GM23338 (cell line): ENCODE results near the gene RASAL3. TPM values are rescaled to one million over a fixed set of nuclear protein-coding genes. Genes with fewer than 3 reads are reported as not detected.

Experiments
- ATAC-seq: fragments of 200-7000 bp; cut with Tn5 transposase; 3 replicates; pipeline ENCODE4 v1.9.1; 2020
- DNase-seq: peaks from one replicate; pipeline ENCODE4 v3.0.0-alpha.2; 2015; ENCODE audit warnings: low spot score
- H2AFZ ChIP-seq: fragments of 200-600 bp; sonication (generic); 2 replicates; pipeline ENCODE4 v1.8.0; 2016; ENCODE audit warnings: antibody characterized with exemption, mild to moderate bottlenecking, moderate library complexity
- H3F3A ChIP-seq: fragments of 200-600 bp; sonication (generic); replicated peaks from 2 replicates; pipeline ENCODE4 v1.8.0; 2017; ENCODE audit warnings: antibody characterized with exemption, mixed run types, low read depth
- H3K27ac ChIP-seq: fragments of 200-600 bp; sonication (generic); 2 replicates; pipeline ENCODE4 v1.6.1; 2016; ENCODE audit warnings: low read depth
- H3K27me3 ChIP-seq: fragments of 200-600 bp; sonication (generic); 2 replicates; pipeline ENCODE4 v1.8.0; 2016; ENCODE audit warnings: mild to moderate bottlenecking, mixed run types, moderate library complexity; ENCODE audit not compliant: insufficient read depth
- H3K36me3 ChIP-seq: fragments of 200-600 bp; sonication (generic); 2 replicates; pipeline ENCODE4 v1.8.0; 2016; ENCODE audit warnings: mild to moderate bottlenecking; ENCODE audit not compliant: insufficient read depth
- H3K4me1 ChIP-seq: fragments of 200-600 bp; sonication (generic); 2 replicates; pipeline ENCODE4 v1.8.0; 2016; ENCODE audit warnings: mild to moderate bottlenecking, moderate library complexity; ENCODE audit not compliant: insufficient read depth
- H3K4me2 ChIP-seq: fragments of 200-600 bp; sonication (generic); 2 replicates; pipeline ENCODE4 v1.7.1; 2017; ENCODE audit warnings: mixed run types
- H3K4me3 ChIP-seq: fragments of 200-600 bp; sonication (generic); 2 replicates; pipeline ENCODE4 v1.6.1; 2016; ENCODE audit warnings: mixed run types
- H3K79me2 ChIP-seq: fragments of 200-600 bp; sonication (generic); replicated peaks from 2 replicates; pipeline ENCODE4 v1.8.0; 2017; ENCODE audit warnings: mild to moderate bottlenecking; ENCODE audit not compliant: insufficient read depth
- H3K9me2 ChIP-seq: fragments of 200-600 bp; sonication (generic); 2 replicates; pipeline ENCODE4 v1.8.0; 2017; ENCODE audit not compliant: insufficient read depth
- H4K20me1 ChIP-seq: fragments of 200-600 bp; sonication (generic); replicated peaks from 2 replicates; pipeline ENCODE4 v1.8.0; 2017; ENCODE audit warnings: mild to moderate bottlenecking; ENCODE audit not compliant: insufficient read depth
- H3K27ac Mint-ChIP-seq: 2 replicates; pipeline ENCODE4 v1.8.0; 2020; ENCODE audit warnings: inconsistent platforms, mild to moderate bottlenecking, moderate library complexity, mixed read lengths
- H3K27me3 Mint-ChIP-seq: 3 replicates; pipeline ENCODE4 v1.8.0; 2022; ENCODE audit warnings: low read depth, mild to moderate bottlenecking, moderate library complexity, mixed read lengths, inconsistent platforms; ENCODE audit not compliant: insufficient read depth, poor library complexity
- H3K36me3 Mint-ChIP-seq: 3 replicates; pipeline ENCODE4 v1.8.0; 2021; ENCODE audit warnings: low read depth, mild to moderate bottlenecking, inconsistent platforms, moderate library complexity, mixed read lengths
- H3K4me1 Mint-ChIP-seq: 3 replicates; pipeline ENCODE4 v1.8.0; 2020; ENCODE audit warnings: mild to moderate bottlenecking, inconsistent platforms, mixed read lengths
- H3K4me3 Mint-ChIP-seq: 3 replicates; pipeline ENCODE4 v1.8.0; 2021; ENCODE audit warnings: moderate library complexity, mild to moderate bottlenecking, inconsistent platforms, mixed read lengths
- H3K9me3 Mint-ChIP-seq: 3 replicates; pipeline ENCODE4 v1.8.0; 2020; ENCODE audit warnings: moderate library complexity, mild to moderate bottlenecking, inconsistent platforms, mixed read lengths
- CREB1 ChIP-seq: fragments of 250-450 bp; sonication (Bioruptor Pico); IDR thresholded peaks from 2 replicates; pipeline ENCODE4 v1.5.0; 2020; ENCODE audit warnings: low read depth, mild to moderate bottlenecking, moderate library complexity
- ETS1 ChIP-seq: IDR thresholded peaks from 2 replicates; pipeline ENCODE4 v1.6.1; 2016; ENCODE audit warnings: antibody characterized with exemption
- EZH2 ChIP-seq: fragments of 200-600 bp; sonication (generic); IDR thresholded peaks from one replicate; pipeline ENCODE4 v1.8.0; 2017; ENCODE audit warnings: antibody characterized with exemption, mild to moderate bottlenecking, low read depth; ENCODE audit not compliant: unreplicated experiment
- EZH2phosphoT487 ChIP-seq: fragments of 200-600 bp; sonication (generic); IDR thresholded peaks from one replicate; pipeline ENCODE4 v1.8.1; 2018; ENCODE audit warnings: antibody characterized with exemption; ENCODE audit not compliant: unreplicated experiment
- JUNB ChIP-seq: IDR thresholded peaks from one replicate; pipeline ENCODE4 v1.6.1; 2016; ENCODE audit warnings: antibody characterized with exemption; ENCODE audit not compliant: unreplicated experiment
- NANOG ChIP-seq: IDR thresholded peaks from 2 replicates; pipeline ENCODE4 v1.6.1; 2016; ENCODE audit warnings: antibody characterized with exemption, borderline replicate concordance
- POLR2AphosphoS5 ChIP-seq: IDR thresholded peaks from 2 replicates; pipeline ENCODE4 v1.6.1; 2016; ENCODE audit warnings: antibody characterized with exemption, low read depth
- STAT1 ChIP-seq: IDR thresholded peaks from one replicate; pipeline ENCODE4 v1.6.1; 2016; ENCODE audit warnings: antibody characterized with exemption; ENCODE audit not compliant: unreplicated experiment
- ZNF114 ChIP-seq: fragments of 250-450 bp; sonication (Bioruptor Pico); IDR thresholded peaks from 2 replicates; pipeline ENCODE4 v1.5.0; 2020; ENCODE audit warnings: mild to moderate bottlenecking, moderate library complexity
- ZNF331 ChIP-seq: fragments of 250-450 bp; sonication (Bioruptor Pico); IDR thresholded peaks from 2 replicates; pipeline ENCODE4 v1.5.0; 2020; ENCODE audit warnings: low read depth, mild to moderate bottlenecking, moderate library complexity
- polyA plus RNA-seq: library from polyadenylated mRNA; unstranded; fragments of >200 nt; fragmentation: Nextera tagmentation; extraction: Ambion mirVana; gene quantifications from 2 replicates; pipeline ENCODE4 v1.2.1, GENCODE V29; 2016
- total RNA-seq: library from RNA; depleted of rRNA; stranded (reverse); fragments of >200 nt; shearing (Covaris generic); gene quantifications from 2 replicates; pipeline ENCODE4 v1.2.3, GENCODE V29; 2014
- TF ChIP-seq, protein P1 (sequence below): IDR thresholded peaks from one replicate; pipeline ENCODE4 v1.6.1; 2018; ENCODE audit warnings: antibody characterized with exemption; ENCODE audit not compliant: unreplicated experiment
- TF ChIP-seq, protein P2 (sequence below): fragments of 250-450 bp; sonication (Bioruptor Pico); IDR thresholded peaks from 2 replicates; pipeline ENCODE4 v1.5.0; 2020; ENCODE audit warnings: mild to moderate bottlenecking, moderate library complexity
- TF ChIP-seq, protein P3 (sequence below), 2 experiments: fragments of 200-600 bp in 1 of 2; sonication (generic) in 1 of 2; conservative IDR thresholded peaks; 2 replicates each; pipeline versions ENCODE4 v1.5.1 to v1.6.1; 2016 to 2017; ENCODE audit warnings: antibody characterized with exemption in 2 of 2, low read depth in 2 of 2, mild to moderate bottlenecking in 2 of 2, moderate library complexity in 1 of 2

The RASAL3 gene
- total and polyA plus RNA-seq, 2 experiments from 2014 or later = 1.8 to 1.9 TPM

- H3K27ac Mint-ChIP-seq = no peak overlapping the region
- no peaks in the 10 kb centered on the region for H3K4me1 Mint-ChIP-seq
- no peak for DNase-seq
- Histone ChIP-seq H3F3A (no peaks in the 10 kb centered on the region), H3K36me3 (no peaks in the 10 kb centered on the region), H3K27ac (no peak overlapping the region), H3K9me2 (no peaks in the 10 kb centered on the region), H4K20me1 (no peaks in the 10 kb centered on the region), H3K4me1 (no peaks in the 10 kb centered on the region), H2AFZ (no peak overlapping the region), H3K79me2 (no peaks in the 10 kb centered on the region), H3K4me2 (no peak overlapping the region), H3K4me3 (no peak overlapping the region), H3K27me3 (peaks cover 3% of the 10 kb centered on the region)
- peaks cover 12% of the 10 kb centered on the region for H3K27me3 Mint-ChIP-seq
- H3K4me3 Mint-ChIP-seq = no peak overlapping the region
- TF ChIP-seq, protein P1, sequence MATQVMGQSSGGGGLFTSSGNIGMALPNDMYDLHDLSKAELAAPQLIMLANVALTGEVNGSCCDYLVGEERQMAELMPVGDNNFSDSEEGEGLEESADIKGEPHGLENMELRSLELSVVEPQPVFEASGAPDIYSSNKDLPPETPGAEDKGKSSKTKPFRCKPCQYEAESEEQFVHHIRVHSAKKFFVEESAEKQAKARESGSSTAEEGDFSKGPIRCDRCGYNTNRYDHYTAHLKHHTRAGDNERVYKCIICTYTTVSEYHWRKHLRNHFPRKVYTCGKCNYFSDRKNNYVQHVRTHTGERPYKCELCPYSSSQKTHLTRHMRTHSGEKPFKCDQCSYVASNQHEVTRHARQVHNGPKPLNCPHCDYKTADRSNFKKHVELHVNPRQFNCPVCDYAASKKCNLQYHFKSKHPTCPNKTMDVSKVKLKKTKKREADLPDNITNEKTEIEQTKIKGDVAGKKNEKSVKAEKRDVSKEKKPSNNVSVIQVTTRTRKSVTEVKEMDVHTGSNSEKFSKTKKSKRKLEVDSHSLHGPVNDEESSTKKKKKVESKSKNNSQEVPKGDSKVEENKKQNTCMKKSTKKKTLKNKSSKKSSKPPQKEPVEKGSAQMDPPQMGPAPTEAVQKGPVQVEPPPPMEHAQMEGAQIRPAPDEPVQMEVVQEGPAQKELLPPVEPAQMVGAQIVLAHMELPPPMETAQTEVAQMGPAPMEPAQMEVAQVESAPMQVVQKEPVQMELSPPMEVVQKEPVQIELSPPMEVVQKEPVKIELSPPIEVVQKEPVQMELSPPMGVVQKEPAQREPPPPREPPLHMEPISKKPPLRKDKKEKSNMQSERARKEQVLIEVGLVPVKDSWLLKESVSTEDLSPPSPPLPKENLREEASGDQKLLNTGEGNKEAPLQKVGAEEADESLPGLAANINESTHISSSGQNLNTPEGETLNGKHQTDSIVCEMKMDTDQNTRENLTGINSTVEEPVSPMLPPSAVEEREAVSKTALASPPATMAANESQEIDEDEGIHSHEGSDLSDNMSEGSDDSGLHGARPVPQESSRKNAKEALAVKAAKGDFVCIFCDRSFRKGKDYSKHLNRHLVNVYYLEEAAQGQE = no peak
- TF ChIP-seq EZH2 = no peak
- TF ChIP-seq POLR2AphosphoS5 = no peak
- TF ChIP-seq CREB1 (CRISPR knock-in tag) = no peak
- TF ChIP-seq ZNF114 = no peak
- TF ChIP-seq NANOG = no peak
- TF ChIP-seq EZH2phosphoT487 = no peak
- TF ChIP-seq, protein P2, sequence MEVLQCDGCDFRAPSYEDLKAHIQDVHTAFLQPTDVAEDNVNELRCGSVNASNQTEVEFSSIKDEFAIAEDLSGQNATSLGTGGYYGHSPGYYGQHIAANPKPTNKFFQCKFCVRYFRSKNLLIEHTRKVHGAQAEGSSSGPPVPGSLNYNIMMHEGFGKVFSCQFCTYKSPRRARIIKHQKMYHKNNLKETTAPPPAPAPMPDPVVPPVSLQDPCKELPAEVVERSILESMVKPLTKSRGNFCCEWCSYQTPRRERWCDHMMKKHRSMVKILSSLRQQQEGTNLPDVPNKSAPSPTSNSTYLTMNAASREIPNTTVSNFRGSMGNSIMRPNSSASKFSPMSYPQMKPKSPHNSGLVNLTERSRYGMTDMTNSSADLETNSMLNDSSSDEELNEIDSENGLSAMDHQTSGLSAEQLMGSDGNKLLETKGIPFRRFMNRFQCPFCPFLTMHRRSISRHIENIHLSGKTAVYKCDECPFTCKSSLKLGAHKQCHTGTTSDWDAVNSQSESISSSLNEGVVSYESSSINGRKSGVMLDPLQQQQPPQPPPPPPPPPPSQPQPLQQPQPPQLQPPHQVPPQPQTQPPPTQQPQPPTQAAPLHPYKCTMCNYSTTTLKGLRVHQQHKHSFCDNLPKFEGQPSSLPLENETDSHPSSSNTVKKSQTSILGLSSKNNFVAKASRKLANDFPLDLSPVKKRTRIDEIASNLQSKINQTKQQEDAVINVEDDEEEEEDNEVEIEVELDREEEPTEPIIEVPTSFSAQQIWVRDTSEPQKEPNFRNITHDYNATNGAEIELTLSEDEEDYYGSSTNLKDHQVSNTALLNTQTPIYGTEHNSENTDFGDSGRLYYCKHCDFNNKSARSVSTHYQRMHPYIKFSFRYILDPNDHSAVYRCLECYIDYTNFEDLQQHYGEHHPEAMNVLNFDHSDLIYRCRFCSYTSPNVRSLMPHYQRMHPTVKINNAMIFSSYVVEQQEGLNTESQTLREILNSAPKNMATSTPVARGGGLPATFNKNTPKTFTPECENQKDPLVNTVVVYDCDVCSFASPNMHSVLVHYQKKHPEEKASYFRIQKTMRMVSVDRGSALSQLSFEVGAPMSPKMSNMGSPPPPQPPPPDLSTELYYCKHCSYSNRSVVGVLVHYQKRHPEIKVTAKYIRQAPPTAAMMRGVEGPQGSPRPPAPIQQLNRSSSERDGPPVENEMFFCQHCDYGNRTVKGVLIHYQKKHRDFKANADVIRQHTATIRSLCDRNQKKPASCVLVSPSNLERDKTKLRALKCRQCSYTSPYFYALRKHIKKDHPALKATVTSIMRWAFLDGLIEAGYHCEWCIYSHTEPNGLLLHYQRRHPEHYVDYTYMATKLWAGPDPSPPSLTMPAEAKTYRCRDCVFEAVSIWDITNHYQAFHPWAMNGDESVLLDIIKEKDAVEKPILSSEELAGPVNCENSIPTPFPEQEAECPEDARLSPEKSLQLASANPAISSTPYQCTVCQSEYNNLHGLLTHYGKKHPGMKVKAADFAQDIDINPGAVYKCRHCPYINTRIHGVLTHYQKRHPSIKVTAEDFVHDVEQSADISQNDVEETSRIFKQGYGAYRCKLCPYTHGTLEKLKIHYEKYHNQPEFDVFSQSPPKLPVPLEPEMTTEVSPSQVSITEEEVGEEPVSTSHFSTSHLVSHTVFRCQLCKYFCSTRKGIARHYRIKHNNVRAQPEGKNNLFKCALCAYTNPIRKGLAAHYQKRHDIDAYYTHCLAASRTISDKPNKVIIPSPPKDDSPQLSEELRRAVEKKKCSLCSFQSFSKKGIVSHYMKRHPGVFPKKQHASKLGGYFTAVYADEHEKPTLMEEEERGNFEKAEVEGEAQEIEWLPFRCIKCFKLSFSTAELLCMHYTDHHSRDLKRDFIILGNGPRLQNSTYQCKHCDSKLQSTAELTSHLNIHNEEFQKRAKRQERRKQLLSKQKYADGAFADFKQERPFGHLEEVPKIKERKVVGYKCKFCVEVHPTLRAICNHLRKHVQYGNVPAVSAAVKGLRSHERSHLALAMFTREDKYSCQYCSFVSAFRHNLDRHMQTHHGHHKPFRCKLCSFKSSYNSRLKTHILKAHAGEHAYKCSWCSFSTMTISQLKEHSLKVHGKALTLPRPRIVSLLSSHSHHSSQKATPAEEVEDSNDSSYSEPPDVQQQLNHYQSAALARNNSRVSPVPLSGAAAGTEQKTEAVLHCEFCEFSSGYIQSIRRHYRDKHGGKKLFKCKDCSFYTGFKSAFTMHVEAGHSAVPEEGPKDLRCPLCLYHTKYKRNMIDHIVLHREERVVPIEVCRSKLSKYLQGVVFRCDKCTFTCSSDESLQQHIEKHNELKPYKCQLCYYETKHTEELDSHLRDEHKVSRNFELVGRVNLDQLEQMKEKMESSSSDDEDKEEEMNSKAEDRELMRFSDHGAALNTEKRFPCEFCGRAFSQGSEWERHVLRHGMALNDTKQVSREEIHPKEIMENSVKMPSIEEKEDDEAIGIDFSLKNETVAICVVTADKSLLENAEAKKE (CRISPR knock-in tag) = no peak
- TF ChIP-seq JUNB = no peak
- TF ChIP-seq STAT1 = no peak
- no peak for TF ChIP-seq ZNF331 (CRISPR knock-in tag)
- no peak for TF ChIP-seq ETS1
- TF ChIP-seq, protein P3, sequence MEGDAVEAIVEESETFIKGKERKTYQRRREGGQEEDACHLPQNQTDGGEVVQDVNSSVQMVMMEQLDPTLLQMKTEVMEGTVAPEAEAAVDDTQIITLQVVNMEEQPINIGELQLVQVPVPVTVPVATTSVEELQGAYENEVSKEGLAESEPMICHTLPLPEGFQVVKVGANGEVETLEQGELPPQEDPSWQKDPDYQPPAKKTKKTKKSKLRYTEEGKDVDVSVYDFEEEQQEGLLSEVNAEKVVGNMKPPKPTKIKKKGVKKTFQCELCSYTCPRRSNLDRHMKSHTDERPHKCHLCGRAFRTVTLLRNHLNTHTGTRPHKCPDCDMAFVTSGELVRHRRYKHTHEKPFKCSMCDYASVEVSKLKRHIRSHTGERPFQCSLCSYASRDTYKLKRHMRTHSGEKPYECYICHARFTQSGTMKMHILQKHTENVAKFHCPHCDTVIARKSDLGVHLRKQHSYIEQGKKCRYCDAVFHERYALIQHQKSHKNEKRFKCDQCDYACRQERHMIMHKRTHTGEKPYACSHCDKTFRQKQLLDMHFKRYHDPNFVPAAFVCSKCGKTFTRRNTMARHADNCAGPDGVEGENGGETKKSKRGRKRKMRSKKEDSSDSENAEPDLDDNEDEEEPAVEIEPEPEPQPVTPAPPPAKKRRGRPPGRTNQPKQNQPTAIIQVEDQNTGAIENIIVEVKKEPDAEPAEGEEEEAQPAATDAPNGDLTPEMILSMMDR (conservative IDR thresholded peaks at IDR 0.05; ENCODE audit: low read depth in 2 of 2) = no peak
- no peak for ATAC-seq
- peaks cover 26% of the 10 kb centered on the region for H3K36me3 Mint-ChIP-seq
- peaks cover 78% of the 10 kb centered on the region for H3K9me3 Mint-ChIP-seq
These were observed 11.3 kb upstream of the RASAL3 start for GRCh38 chr19:15475611-15476010.
